Bronchial epithelial cell (primary cell): ENCODE measurements around the gene ARID3C. TPM values are rescaled to one million over a fixed set of nuclear protein-coding genes. Genes with fewer than 3 reads are reported as not detected.
A peak's percentile ranks its signal among the peaks of the same experiment; 100 is the strongest.

Experiments
- DNase-seq: peaks from one replicate; pipeline ENCODE4 v3.0.0-alpha.2; 2010; ENCODE audit warnings: low read depth
- FAIRE-seq: peaks from 2 replicates; lab custom pipeline; 2011; peaks lifted over from hg19 to GRCh38; lab: Jason Lieb, UNC
- H3K27me3 ChIP-seq: 2 replicates; pipeline ENCODE4 v1.5.1; 2011; ENCODE audit warnings: low read length; ENCODE audit not compliant: control insufficient read depth, insufficient read depth
- H3K36me3 ChIP-seq: 2 replicates; pipeline ENCODE4 v1.5.1; 2011; ENCODE audit warnings: low read length; ENCODE audit not compliant: control insufficient read depth, insufficient read depth
- H3K4me3 ChIP-seq: 2 replicates; pipeline ENCODE4 v1.5.1; 2011; ENCODE audit warnings: mild to moderate bottlenecking, low read depth, low read length, control low read depth
- CTCF ChIP-seq: IDR thresholded peaks from 2 replicates; pipeline ENCODE4 v1.5.1; 2011; ENCODE audit warnings: mild to moderate bottlenecking, moderate library complexity, low read length, control low read depth, inconsistent platforms; ENCODE audit not compliant: insufficient read depth, severe bottlenecking
- total RNA-seq: library from RNA; depleted of rRNA; stranded (reverse); fragments of >200 nt; gene quantifications from 2 replicates; pipeline ENCODE4 v1.2.1, GENCODE V29; 2014

Gene ARID3C
- total RNA-seq, 1 donor from 2014 or later = 0.26 TPM

GRCh38 chr9:34610434-34611206, 18.2 kb downstream of the ARID3C start:
- H3K36me3 ChIP-seq = no peaks in the 10 kb centered on the region
- H3K4me3 ChIP-seq = peak overlapping the region; percentile 83
- no peak for FAIRE-seq

GRCh38 chr9:34607331-34607730, 21.5 kb downstream of the ARID3C start:
- H3K36me3 ChIP-seq = no peaks in the 10 kb centered on the region
- H3K4me3 ChIP-seq = no peak overlapping the region
- no peak for DNase-seq
- FAIRE-seq = no peak
- no peaks in the 10 kb centered on the region for H3K27me3 ChIP-seq
- TF ChIP-seq CTCF = no peak

More at GRCh38 chr9:34610434-34611206, 18.2 kb downstream of the ARID3C start:
- no peaks in the 10 kb centered on the region for H3K27me3 ChIP-seq
- DNase-seq = no peak
- no peak for TF ChIP-seq CTCF

- no peak for DNase-seq
Measured at GRCh38 chr9:34606905-34607304, 22.0 kb downstream of the ARID3C start.

GRCh38 chr9:34606190-34606589, 22.7 kb downstream of the ARID3C start:
- FAIRE-seq (peak; percentile 23), DNase-seq (no peak)
- no peaks in the 10 kb centered on the region for H3K27me3 ChIP-seq
- H3K4me3 ChIP-seq = no peak overlapping the region
- H3K36me3 ChIP-seq = no peaks in the 10 kb centered on the region
- TF ChIP-seq CTCF = no peak

More at GRCh38 chr9:34606905-34607304, 22.0 kb downstream of the ARID3C start:
- H3K27me3 ChIP-seq = no peaks in the 10 kb centered on the region
- no peak for TF ChIP-seq CTCF
- no peak for FAIRE-seq
- no peak overlapping the region for H3K4me3 ChIP-seq
- H3K36me3 ChIP-seq = no peaks in the 10 kb centered on the region

GRCh38 chr9:34603610-34604231, 25.1 kb downstream of the ARID3C start:
- DNase-seq (peak; percentile 63), FAIRE-seq (no peak)
- Histone ChIP-seq H3K27me3 (no peaks in the 10 kb centered on the region), H3K4me3 (no peak overlapping the region), H3K36me3 (no peaks in the 10 kb centered on the region)
- peak; percentile 82 for TF ChIP-seq CTCF
